Upper lobe of right lung (tissue), 1 donor: Measurements from ENCODE around the gene CHST3. TPM values are rescaled to one million over a fixed set of nuclear protein-coding genes. Genes with fewer than 3 reads are reported as not detected.

Source experiments
- ATAC-seq: fragments of 200-7000 bp; cut with Tn5 transposase; one replicate; pipeline ENCODE4 v1.9.1; 2020; ENCODE audit warnings: mild to moderate bottlenecking, moderate library complexity
- DNase-seq: peaks from one replicate; pipeline ENCODE4 v3.0.0-alpha.2; 2020
- H3K27ac ChIP-seq: fragments of 200-600 bp; one replicate; pipeline ENCODE4 v1.8.0; 2022
- H3K27me3 ChIP-seq: fragments of 200-600 bp; one replicate; pipeline ENCODE4 v1.8.0; 2022; ENCODE audit warnings: mild to moderate bottlenecking
- H3K36me3 ChIP-seq: fragments of 200-600 bp; one replicate; pipeline ENCODE4 v1.8.0; 2022
- H3K4me1 ChIP-seq: fragments of 200-600 bp; one replicate; pipeline ENCODE4 v1.8.0; 2022
- H3K4me3 ChIP-seq: fragments of 200-600 bp; one replicate; pipeline ENCODE4 v1.8.0; 2022; ENCODE audit warnings: mild to moderate bottlenecking
- H3K9me3 ChIP-seq: fragments of 200-600 bp; one replicate; pipeline ENCODE4 v1.8.0; 2022
- intact Hi-C: fragments of 100-400 bp; cut with DNase I; formaldehyde crosslinking; loops from one replicate; pipeline ENCODE4 v1.11.0; 2022
- total RNA-seq: library from RNA; stranded (reverse); fragmentation: NEBNext Ultra II Directional; extraction: Animal tissue kit (Norgen Biotek cat#: 25700); gene quantifications from one replicate; pipeline ENCODE4 v1.2.1, GENCODE V29; 2021
- TF ChIP-seq, protein P1 (sequence below): fragments of 200-600 bp; IDR thresholded peaks from one replicate; pipeline ENCODE4 v1.8.0; 2022; ENCODE audit warnings: antibody characterized with exemption
- donor health status: DM: no; HTN: yes; CAD: no; lungs with severe emphysema.

The CHST3 gene
- total RNA-seq, 1 donor from 2014 or later: 15.6 TPM

GRCh38 chr10:72006026-72006425 lies 41.8 kb downstream of the CHST3 start:
- H3K4me1 ChIP-seq: peaks cover 22% of the 10 kb centered on the region
- no peak overlapping the region for H3K27ac ChIP-seq
- H3K36me3 ChIP-seq: no peaks in the 10 kb centered on the region
- DNase-seq: no peak
- H3K4me3 ChIP-seq: no peak overlapping the region
- TF ChIP-seq, protein P1, sequence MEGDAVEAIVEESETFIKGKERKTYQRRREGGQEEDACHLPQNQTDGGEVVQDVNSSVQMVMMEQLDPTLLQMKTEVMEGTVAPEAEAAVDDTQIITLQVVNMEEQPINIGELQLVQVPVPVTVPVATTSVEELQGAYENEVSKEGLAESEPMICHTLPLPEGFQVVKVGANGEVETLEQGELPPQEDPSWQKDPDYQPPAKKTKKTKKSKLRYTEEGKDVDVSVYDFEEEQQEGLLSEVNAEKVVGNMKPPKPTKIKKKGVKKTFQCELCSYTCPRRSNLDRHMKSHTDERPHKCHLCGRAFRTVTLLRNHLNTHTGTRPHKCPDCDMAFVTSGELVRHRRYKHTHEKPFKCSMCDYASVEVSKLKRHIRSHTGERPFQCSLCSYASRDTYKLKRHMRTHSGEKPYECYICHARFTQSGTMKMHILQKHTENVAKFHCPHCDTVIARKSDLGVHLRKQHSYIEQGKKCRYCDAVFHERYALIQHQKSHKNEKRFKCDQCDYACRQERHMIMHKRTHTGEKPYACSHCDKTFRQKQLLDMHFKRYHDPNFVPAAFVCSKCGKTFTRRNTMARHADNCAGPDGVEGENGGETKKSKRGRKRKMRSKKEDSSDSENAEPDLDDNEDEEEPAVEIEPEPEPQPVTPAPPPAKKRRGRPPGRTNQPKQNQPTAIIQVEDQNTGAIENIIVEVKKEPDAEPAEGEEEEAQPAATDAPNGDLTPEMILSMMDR: no peak
- intact Hi-C loops: no loop called here
- no peaks in the 10 kb centered on the region for H3K9me3 ChIP-seq
- ATAC-seq: no peak
- no peaks in the 10 kb centered on the region for H3K27me3 ChIP-seq

- ATAC-seq: no peak
Measured at GRCh38 chr10:72007246-72007892, 43.2 kb downstream of the CHST3 start.

DNA sequence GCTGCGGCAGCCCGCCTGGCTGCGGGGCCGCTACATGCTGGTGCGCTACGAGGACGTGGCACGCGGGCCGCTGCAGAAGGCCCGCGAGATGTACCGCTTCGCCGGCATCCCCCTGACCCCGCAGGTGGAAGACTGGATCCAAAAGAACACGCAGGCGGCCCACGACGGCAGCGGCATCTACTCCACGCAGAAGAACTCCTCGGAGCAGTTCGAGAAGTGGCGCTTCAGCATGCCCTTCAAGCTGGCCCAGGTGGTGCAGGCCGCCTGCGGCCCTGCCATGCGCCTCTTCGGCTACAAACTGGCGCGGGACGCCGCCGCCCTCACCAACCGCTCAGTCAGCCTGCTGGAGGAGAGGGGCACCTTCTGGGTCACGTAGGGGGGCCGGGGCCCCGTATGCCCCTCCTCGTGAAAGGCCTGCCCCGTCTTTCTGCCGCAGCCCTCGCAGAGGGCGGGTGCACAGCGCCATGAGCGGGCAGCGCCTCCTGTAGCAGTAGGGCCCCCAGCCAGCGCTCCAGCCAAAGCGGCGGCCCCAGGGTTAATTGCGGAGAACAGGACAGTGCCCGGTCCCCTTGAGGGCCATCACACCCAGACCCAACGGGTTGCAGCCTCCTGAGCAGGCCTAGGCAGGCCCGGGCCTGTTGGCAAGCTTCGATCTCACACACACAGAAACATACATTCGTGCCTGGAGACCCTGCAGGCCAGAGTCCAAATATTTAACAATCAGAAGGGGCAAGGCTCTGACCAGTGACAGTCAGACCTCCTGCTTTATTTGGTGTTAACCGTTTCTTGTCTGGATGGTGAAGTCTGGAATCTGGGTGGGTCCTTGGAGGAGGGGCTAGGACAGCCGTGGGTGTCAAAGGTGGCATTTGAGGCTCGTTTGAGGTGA lies 44.1 kb downstream of the CHST3 start:
- Histone ChIP-seq H3K27me3 (no peaks in the 10 kb centered on the region), H3K4me1 (peaks cover 22% of the 10 kb centered on the region), H3K4me3 (no peak overlapping the region), H3K9me3 (no peaks in the 10 kb centered on the region), H3K36me3 (no peaks in the 10 kb centered on the region), H3K27ac (peak overlapping the region; percentile 88)
- TF ChIP-seq, protein P1: no peak
- intact Hi-C loops: no loop called here
- ATAC-seq (no peak), DNase-seq (no peak)

More at GRCh38 chr10:72007246-72007892, 43.2 kb downstream of the CHST3 start:
- H3K4me3 ChIP-seq: no peak overlapping the region
- DNase-seq: no peak
- TF ChIP-seq, protein P1: no peak
- intact Hi-C loops: no loop called here
- H3K9me3 ChIP-seq: no peaks in the 10 kb centered on the region
- H3K27ac ChIP-seq: no peak overlapping the region
- peaks cover 22% of the 10 kb centered on the region for H3K4me1 ChIP-seq
- no peaks in the 10 kb centered on the region for H3K27me3 ChIP-seq
- no peaks in the 10 kb centered on the region for H3K36me3 ChIP-seq

- no peaks in the 10 kb centered on the region for H3K27me3 ChIP-seq
- intact Hi-C loops: no loop called here
- DNase-seq (no peak), ATAC-seq (no peak)
- peaks cover 22% of the 10 kb centered on the region for H3K4me1 ChIP-seq
- H3K27ac ChIP-seq: peak overlapping the region; percentile 88
- TF ChIP-seq, protein P1: no peak
- H3K36me3 ChIP-seq: no peaks in the 10 kb centered on the region
- H3K9me3 ChIP-seq: no peaks in the 10 kb centered on the region
- no peak overlapping the region for H3K4me3 ChIP-seq
Measured at GRCh38 chr10:72009051-72009424, 44.8 kb downstream of the CHST3 start.

DNA sequence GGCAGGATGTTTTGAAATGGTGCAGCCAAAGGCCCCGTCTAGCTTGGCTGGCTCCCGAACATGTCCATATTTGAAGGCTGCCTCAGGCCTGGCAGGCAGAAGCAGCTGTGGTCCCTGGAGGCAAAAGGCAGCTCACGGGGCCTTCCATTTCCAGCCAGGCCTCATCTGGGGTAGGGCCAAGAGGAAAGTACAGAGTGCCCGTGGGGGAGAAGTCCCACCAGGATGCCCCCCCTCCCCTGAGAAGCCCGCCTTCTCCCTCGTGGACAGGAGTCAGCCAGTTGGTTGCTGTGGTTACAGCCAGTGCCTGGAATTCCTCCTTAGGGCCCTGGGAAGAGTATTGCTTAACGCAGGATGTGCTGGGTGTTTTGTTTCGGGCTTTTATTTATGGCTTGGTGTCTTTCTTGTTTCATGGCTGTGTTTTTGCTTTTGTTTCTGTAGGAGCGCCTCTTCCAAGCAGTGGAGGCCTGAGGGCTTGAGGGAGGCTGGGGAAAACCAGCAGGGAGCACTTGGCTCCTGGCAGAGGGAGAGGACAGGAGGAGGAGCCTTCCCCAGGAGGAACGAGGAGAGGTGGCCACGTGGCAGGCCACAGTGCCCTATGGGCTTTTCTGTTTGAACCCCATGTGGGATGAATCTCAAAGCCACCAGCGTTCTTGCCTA lies 45.4 kb downstream of the CHST3 start:
- ATAC-seq: peak; percentile 76

More for the DNA sequence above, 45.4 kb downstream of the CHST3 start:
- peak; percentile 76 for DNase-seq
- Histone ChIP-seq H3K9me3 (no peaks in the 10 kb centered on the region), H3K27ac (peak overlapping the region; percentile 88), H3K4me1 (peaks cover 22% of the 10 kb centered on the region), H3K27me3 (no peaks in the 10 kb centered on the region), H3K36me3 (no peaks in the 10 kb centered on the region), H3K4me3 (no peak overlapping the region)
- intact Hi-C loops: no loop called here
- TF ChIP-seq, protein P1: no peak
